Right renal pelvis (tissue), 4 donors: ENCODE measurements around the gene YJU2. TPM values are rescaled to one million over a fixed set of nuclear protein-coding genes. Genes with fewer than 3 reads are reported as not detected.
"Not testable (repeated sequence)": the region's sequence is repeated elsewhere in the genome, so short reads cannot be mapped to it uniquely, and the experiment has no call there.

Source experiments
- DNase-seq, 4 donors: peaks; one replicate each; pipeline ENCODE4 v3.0.0-alpha.2; 2013; ENCODE audit warnings: low read depth in 4 of 4, low spot score in 3 of 4, missing footprints in 1 of 4
- polyA plus RNA-seq, 4 donors: library from polyadenylated mRNA; unstranded; fragments of 120-200 nt; gene quantifications; one replicate each; pipeline ENCODE4 v1.2.1, GENCODE V29; 2013; ENCODE audit not compliant: insufficient read length in 4 of 4

YJU2 gene
- polyA plus RNA-seq, 4 donors: 20.0 to 23.7 (median 22.8) TPM

- no peak for DNase-seq
Observed at GRCh38 chr19:4267101-4267900, 20.4 kb downstream of the YJU2 start.

DNA sequence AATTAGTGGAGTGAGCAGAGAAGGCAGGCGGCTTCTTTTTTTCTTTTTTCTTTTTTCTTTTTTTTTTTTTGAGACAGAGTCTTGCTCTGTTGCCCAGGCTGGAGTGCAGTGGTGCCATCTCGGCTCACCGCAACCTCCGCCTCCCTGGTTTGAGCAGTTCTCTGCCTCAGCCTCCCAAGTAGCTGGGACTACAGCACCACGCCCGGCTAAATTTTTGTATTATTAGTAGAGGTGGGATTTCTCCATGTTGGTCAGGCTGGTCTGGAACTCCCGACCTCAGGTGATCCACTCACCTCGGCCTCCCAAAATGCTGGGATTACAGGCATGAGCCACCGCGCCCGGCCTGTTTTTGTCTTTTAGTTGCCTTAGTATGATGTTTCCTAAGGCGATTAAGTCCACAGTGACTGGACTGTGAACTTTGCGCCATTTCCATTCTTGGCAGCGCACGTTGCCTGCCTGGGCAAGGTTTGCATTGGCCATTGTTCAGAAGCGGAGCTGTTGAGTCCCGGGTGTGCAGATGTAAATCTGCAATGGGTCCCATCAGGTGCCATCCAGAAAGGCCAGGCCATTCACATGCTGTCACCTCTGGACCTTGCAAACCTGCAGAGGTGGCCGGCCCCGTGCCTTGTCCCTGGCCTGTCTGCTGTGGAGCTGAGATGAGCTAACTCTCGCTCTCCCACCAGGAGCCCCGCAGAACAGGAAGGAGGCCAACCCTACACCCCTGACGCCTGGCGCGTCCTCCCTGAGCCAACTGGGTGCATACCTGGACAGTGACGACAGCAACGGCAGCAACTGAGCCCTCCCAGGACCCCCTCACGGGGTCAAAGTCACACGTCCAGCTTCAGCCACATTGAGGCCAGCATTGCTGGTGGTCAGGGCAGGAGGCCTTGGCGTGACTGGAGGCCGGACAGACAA lies 21.3 kb downstream of the YJU2 start:
- no peak for DNase-seq

DNA sequence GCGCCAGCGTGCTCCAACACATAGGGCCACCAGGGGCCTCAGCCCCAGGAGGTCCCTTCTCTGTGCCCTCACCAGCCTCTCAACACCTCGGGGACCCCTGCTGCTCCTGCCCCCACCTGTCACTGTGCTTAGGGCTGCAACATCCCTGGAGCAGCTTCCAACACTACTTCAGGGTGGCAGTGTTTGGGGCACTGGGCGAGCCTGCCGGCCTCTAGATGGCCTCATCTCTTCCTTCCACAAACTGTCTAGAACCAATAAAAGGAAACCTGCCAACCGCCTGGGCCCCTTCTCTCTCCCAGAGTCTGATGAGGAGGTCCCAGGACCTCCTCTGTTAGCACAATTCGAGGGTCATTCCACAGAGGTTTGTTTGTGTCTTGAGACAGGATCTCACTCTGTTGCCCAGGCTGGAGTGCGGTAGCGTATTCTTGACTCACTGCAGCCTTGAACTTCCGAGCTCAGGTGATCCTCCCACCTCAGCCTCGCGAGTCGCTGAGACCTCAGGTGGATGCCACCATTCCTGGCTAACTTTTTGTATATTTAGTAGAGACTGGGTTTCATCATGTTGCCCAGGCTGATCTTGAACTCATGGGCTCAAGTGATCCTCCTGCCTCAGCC lies 22.0 kb downstream of the YJU2 start:
- no peak for DNase-seq

DNA sequence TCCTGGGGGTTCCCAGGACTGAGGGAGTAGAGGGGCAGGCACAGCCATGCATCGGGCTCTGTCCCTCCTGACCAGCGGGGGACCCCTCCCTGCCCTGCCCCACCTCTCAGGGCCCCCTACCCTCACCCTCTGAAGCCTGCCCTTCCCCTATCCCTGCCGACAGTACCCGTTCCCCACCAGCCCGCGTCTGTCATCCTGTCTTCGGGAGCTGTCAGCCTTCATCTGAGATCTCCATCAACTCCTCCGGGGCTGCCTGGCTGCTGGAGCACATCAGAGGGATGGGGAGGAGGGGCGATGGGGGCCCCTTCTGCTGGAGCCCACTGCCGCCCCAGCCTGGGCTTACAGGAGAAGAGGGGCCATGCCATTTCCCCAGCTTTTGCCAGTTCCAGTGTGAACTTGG lies 26.0 kb downstream of the YJU2 start:
- no peak for DNase-seq

DNA sequence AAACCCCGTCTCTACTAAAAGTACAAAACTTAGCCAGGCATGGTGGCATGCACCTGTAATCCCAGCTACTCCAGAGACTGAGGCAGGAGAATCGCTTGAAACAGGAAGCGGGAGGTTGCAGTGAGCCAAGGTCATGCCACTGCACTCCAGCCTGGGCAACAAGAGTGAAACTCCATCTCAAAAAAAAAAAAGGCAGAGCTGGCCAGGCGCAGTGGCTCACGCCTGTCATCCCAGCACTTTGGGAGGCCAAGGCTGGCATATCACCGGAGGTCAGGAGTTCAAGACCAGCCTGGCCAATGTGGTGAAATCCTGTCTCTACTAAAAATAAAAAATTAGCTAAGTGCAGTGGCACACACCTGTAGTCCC lies 27.4 kb downstream of the YJU2 start:
- not testable (repeated sequence) for DNase-seq

DNA sequence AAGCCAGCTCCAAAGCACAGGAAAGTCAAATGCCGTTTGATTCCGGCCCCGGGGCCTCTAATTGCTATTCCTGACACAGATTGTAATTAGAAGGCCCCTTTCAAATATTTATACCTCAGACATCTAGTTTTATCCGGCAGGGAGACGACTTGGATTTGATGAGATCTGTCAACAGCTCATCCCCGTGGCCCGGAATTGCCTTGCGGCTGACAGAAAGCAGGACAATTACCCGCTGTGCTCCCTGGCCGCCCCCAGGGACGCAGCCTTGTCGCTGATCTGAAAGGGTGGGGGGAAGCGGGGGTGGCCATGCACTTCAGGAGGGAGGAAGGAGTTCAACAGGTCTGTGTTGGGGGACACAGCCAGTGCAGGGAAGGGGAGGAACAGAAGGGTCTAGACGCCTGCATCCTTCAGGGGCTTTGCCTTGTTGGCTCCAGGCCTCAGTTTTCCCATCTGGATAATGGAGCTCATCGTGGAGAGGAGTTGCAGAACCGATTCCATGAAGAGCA lies 30.4 kb downstream of the YJU2 start:
- DNase-seq: no peak

- DNase-seq: no peak
Observed at GRCh38 chr19:4278010-4278409, 31.1 kb downstream of the YJU2 start.

DNA sequence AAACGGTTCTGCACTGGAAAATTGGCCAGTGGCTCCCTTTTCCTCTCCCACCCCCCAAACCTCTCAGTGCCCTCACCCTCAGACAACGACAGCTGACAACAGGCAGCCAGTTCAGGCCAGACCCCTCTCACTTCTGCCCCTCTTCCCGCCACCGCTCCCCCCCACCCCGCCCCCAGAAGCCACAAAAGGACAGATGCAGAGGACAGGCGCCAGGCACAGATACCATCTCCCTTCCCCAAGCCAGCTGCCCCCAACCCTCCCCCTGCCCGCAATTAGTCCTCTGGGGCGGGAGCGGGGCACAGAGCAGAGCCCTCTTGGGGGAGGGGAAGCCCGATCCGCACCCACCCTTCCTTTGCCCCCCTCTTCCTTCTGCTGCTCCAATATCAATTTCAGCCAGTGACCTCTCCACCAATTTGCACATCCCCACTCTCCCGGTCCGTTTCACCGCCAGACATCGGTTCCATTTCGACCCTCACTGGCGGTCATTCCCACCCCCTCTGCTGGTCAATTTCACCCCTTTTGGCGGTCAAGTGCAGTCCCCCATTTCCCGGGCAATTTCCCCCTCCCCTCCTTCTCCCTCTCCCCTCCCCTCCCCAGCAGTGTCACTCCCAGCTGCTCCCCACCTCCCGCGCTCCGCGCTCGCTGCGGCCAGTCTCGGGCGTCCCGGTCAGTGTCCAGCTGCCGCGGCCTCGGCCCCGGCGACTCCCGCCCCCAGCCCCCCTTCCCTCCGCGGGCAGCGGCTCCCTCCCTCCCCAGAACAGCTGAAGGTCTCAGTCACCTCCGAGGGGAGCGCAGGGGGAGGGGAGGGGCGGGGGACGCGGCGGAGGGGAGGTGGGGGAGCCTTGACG lies 31.8 kb downstream of the YJU2 start, which contains the start of gene SHD:
TSS of gene SHD (plus strand) at position 848 of the 848 bp plus-strand sequence. CDS start 798 bp downstream, outside the sequence.
- DNase-seq: no peak

- no peak for DNase-seq
Observed at GRCh38 chr19:4279267-4279529, 32.3 kb downstream of the YJU2 start.

- no peak for DNase-seq
Observed at GRCh38 chr19:4279530-4280422, 32.9 kb downstream of the YJU2 start.

- DNase-seq: no peak
Observed at GRCh38 chr19:4284176-4284958, 37.5 kb downstream of the YJU2 start.

GRCh38 chr19:4284974-4285373 lies 38.1 kb downstream of the YJU2 start:
- no peak for DNase-seq

GRCh38 chr19:4286141-4286540 lies 39.3 kb downstream of the YJU2 start:
- not testable (repeated sequence) for DNase-seq

- no peak for DNase-seq
Observed at GRCh38 chr19:4288091-4288777, 41.4 kb downstream of the YJU2 start.

DNA sequence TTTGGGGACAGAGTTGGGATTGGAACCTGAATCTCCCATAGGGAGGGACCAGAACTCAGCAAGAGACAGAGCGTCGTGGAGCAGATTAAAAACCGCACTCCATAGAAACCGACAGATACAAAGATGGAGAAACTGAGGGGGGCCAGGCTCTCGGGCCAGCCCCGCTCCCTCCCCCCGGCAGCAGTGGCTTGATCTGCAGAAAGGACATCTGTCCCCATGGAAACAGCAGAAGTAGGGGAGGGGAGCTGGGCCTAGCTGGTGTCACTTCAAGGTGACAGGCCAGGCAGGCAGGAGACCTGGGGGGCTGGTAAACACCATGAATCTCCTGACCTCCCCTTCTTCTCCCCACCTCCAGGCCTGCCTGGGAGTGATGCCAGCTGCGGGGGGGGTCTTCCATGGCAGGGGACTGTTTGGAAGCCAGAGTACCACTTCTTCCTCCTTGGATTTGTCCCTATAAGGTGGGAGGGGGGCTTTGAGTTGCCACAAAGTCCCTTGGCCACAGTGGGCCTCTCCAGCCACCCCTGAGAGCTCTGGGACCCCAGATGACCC lies 44.4 kb downstream of the YJU2 start:
- no peak for DNase-seq

DNA sequence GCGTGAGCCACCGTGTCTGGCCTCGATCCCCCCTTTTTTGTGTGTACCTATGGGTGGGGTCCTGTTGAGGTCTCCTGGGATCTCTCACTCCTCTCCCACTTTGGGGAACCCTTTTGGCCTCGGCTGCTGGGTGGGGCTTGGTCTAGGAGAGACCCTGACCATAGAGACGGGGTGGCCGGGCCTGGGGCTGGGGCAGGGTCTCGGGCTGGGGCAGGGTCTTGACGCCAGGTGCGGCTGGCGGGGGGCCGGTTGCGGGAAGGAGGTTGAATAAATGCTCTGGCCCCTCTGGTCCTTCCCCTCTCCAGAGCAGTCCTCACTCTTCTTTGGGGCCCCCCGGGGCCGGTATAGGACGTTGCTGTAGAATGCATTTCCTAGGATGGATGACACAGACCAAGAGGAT lies 45.6 kb downstream of the YJU2 start:
- DNase-seq: no peak

DNA sequence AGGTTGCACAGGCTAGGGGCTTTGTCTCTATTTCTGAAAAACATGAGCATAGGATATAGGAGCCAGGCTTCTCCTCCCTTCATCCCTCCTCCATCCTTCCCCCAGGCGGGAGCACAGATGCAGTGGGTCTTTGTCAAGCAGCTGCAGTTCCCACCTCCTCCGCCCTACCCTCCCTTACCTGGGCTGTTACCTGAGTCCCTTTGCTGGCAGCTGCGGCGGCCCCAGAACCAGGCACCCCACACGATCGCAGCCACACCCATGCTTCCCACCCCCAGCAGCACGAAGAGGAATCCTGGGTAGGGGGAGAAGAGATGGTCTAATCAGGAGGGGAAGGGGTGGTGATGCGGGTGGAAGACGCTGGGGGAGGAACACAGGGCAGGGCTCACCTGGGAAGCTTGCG lies 47.5 kb downstream of the YJU2 start:
- DNase-seq: no peak
